Stimulated activated CD4-positive, alpha-beta T cell treated with anti-CD3 and anti-CD28 coated beads, Interleukin-4, amount 100 ng/mL, for 48 hours (primary cell): Measurements from ENCODE around the gene NKX3-2.

Source experiments
- DNase-seq, 2 donors: peaks; one replicate each; pipeline ENCODE4 v3.0.0-alpha.2; 2020; ENCODE audit warnings: low read depth in 2 of 2

Gene NKX3-2

DNA sequence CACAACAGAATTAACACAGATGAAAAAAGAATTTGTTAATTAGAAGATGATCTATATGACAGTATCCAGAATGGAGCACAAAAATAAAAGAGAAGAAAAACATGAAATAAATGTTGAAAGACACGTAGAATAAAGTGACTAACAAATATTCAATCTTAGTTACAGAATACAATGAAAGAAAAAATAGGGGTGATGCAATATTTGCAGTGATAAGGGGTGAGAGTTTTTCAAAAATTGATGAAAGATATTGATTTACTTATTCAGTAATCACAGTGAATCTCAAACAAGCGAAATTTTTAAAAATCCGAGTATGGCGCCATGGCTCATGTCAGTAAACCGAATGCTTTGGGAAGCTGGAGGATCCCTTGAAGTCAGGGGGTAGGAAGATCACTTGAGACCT lies 39.9 kb downstream of the NKX3-2 start:
- no peak for DNase-seq

DNA sequence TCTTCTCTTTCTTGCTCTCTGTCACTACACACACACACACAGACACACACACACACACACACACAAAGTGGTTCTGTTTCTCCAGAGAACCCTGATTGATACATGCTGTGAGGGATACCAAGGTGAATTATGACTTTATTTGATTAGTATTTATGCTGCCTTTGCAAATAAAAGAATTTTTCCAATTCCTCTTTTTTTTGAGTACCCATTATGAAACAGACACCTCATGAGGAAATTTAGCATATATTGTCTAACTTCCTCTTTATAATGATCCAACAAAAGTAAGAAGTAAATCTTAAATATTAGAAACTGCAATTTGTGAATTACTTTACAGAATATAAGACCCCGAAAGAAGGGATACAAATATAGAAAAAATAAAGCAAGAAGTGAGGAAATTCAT lies 45.8 kb downstream of the NKX3-2 start:
- no peak for DNase-seq

GRCh38 chr4:13496605-13497004 lies 47.7 kb downstream of the NKX3-2 start:
- no peak for DNase-seq

DNA sequence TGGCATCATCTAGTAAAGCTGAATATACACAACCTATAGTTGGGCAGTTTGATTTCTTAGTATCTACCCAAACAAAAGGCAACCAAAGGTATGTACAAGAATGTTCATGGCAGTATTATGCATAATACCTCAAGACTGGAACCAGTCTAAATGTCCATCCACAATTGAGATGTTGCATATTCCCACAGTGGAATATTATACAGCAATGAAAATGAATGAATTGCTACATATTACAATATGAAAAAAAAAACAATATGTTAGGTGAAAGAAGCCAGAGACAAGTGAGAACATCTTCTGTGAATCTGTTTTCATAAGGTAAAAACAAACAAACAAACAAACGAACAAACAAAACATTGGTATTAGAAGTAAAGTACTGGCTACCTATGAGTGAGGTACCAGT lies 48.6 kb downstream of the NKX3-2 start:
- DNase-seq = no peak

GRCh38 chr4:13493793-13494192 lies 50.5 kb downstream of the NKX3-2 start:
- DNase-seq = no peak

DNA sequence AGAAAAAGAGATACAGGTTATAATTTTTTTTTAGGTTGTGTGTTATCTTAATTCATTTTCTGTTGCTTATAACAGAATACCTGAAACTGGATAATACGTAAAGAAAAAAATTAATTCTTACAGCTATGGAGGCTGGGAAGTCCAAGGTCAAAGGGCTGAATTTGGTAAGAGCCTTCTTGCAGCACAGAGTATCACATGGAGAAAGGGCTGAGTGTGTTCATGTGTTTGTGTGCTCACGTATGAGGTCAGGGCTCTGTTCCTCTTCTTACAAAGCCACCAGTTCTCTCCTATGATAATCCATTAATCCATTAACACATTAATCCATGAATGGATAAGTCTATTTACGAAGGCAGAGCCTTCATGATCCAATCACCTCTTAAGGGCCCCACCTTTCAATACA lies 51.6 kb downstream of the NKX3-2 start:
- DNase-seq = no peak
